GM21619 (cell line): ENCODE results near the gene ELL.
A peak's percentile ranks its signal among the peaks of the same experiment; 100 is the strongest.

Experiments
- ATAC-seq: cut with Tn5 transposase; IDR thresholded peaks from one replicate; pipeline ENCODE4 v1.9.1; 2021; ENCODE audit not compliant: unreplicated experiment

ELL gene

GRCh38 chr19:18506101-18506930 is 15.6 kb downstream of the ELL start:
- no peak for ATAC-seq

GRCh38 chr19:18504886-18505610 is 16.8 kb downstream of the ELL start:
- no peak for ATAC-seq

GRCh38 chr19:18503971-18504885 is 17.6 kb downstream of the ELL start:
- no peak for ATAC-seq

GRCh38 chr19:18503337-18503970 is 18.4 kb downstream of the ELL start:
- no peak for ATAC-seq

- no peak for ATAC-seq
Observed at GRCh38 chr19:18502638-18503294, 19.1 kb downstream of the ELL start.

GRCh38 chr19:18502246-18502637 is 19.6 kb downstream of the ELL start:
- ATAC-seq: no peak

- no peak for ATAC-seq
Observed at GRCh38 chr19:18501832-18502231, 20.0 kb downstream of the ELL start.

- ATAC-seq: no peak
Observed at GRCh38 chr19:18501351-18501750, 20.5 kb downstream of the ELL start.

GRCh38 chr19:18500799-18501198 is 21.1 kb downstream of the ELL start:
- ATAC-seq: no peak

GRCh38 chr19:18500376-18500775 is 21.5 kb downstream of the ELL start:
- ATAC-seq: no peak

GRCh38 chr19:18499055-18499775 is 22.7 kb downstream of the ELL start:
- no peak for ATAC-seq

GRCh38 chr19:18496980-18497256 is 25.0 kb downstream of the ELL start:
- ATAC-seq: no peak

- ATAC-seq: peak; percentile 71
Observed at GRCh38 chr19:18496167-18496979, 25.5 kb downstream of the ELL start.

- ATAC-seq: no peak
Observed at GRCh38 chr19:18495204-18495911, 26.5 kb downstream of the ELL start.

- ATAC-seq: no peak
Observed at GRCh38 chr19:18494267-18494607, 27.6 kb downstream of the ELL start.

- no peak for ATAC-seq
Observed at GRCh38 chr19:18493440-18494266, 28.2 kb downstream of the ELL start.
